ENCODE measurements around the gene ERG28.

The ERG28 gene

GRCh38 chr14:75657331-75657730 is 3.3 kb downstream of the ERG28 start:
- DNase-seq: no peak

DNA sequence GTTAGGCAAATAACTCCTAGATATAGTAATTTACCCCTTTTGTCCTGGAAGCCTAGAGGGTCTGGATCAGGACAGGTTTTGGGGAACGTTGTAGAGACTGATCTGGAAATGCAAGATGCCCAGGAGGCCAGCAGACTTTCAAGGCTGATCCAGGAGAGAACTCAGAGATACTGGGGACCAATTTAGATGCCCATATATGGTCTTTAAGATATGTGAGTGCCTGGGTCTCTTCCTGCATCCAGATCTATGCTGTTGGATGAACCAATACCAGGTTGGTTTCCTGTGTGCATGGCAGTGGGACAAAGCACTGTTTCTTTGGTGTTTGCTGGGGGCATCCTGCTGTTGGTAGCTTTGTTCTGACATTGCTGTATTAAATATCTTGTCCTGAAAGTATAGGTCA is 5.4 kb downstream of the ERG28 start:
- DNase-seq: no peak

DNA sequence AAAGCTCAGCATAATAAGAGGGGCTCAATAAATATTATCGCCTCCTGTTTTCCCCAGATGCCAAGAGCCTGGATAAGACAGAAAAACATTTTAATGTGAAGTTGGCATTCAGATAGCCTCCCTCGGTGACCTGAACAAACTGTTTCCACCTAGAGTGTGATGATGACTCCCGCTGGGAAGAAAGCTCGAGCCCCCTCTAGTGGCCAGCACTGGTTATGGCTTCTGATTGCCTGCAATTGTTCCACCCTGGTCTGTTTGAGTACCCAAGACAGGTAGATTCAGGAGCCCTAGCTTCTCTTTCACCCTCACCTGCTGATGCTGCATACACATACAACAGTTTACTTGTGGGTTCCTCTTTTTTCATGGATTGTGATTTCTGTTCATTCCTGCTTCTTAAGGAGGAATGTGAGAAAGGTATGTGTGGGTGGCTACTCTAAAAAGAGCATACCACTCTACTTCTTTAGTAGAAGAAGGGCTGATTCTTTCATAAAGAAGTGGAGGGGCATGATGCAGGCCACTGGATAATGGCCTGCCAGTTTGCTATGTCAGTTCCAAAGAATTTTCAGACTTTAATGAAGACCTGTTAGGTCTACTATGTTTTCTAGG is 6.4 kb downstream of the ERG28 start:
- DNase-seq: peak; percentile 63

GRCh38 chr14:75653563-75653962 is 7.1 kb downstream of the ERG28 start:
- DNase-seq: no peak

GRCh38 chr14:75650253-75651058 is 10.2 kb downstream of the ERG28 start:
- DNase-seq: no peak

DNA sequence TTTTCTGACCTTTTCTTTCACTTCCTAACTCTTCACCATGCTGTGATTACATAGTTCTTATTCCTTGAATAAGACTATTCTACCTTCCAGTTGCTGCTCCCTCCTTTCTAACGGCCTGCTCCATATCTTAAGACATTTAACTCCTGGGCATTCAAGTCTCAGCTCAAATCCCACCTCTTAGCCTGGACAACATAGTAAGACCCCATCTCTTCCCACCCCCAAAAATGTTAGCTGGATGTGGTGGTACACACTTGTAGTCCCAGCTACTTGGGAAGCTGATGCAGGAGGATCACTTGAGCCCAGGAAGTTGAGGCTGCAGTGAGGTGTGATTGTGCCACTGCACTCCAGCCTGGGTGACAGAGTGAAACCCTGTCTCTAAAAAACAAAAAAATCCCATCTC is 10.9 kb downstream of the ERG28 start:
- no peak for DNase-seq

- DNase-seq: no peak
Observed at GRCh38 chr14:75649337-75649736, 11.3 kb downstream of the ERG28 start.

DNA sequence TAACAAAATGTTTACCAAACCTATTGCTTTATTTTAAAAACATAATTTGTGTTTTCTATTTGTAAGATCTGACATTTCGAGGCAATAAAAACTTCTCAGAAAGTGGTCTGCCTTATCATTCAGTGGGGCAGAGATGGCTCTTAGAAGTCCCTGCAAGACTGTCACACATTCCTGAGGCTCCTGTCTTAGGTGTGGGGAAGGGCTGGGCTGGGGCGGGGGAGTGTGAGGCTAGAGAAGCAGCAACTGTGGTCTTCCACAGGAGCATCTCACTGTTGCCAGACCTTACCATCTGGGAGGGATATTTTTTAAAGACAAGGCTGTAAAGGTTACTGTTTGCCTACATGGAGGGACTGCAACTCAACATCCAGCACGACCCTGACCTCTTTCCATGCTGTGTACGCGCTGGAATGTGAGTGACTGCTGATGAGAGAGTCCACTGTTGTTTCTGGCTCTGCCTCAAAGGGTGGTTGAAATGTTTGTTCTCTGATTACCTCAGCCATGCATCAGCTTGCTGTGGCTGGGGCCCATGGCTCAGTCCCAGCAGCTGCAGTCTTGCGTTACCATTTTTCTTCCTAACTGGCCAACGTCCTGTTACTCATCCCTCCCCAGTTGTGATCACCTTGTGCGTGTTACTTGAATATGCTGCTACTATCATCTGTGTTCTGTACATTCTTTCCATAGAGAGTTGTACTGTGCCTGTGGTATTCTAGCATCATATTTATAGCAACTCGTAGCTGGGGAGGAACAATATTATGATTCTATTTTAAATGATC is 12.4 kb downstream of the ERG28 start:
- DNase-seq: no peak

GRCh38 chr14:75647640-75648039 is 13.0 kb downstream of the ERG28 start:
- DNase-seq: no peak

DNA sequence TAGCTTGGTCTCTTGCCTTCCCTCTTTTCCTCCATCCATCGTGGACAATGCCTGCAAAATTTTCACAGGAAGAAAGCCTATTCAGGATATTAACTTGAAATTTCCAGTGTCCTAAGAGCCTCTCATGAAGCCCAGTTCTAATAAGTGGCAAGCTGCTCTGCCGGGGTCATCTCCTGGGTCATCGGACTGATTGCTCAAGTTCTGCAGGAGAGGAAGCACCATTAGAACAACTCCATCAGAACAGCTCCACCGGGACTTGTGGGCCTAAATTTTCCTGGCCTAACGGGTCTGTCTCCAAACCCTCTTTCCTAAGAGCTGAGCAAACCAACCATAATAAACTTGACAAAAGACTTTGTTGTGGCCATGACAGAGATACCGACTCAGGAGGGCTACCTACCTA is 13.9 kb downstream of the ERG28 start:
- no peak for DNase-seq

DNA sequence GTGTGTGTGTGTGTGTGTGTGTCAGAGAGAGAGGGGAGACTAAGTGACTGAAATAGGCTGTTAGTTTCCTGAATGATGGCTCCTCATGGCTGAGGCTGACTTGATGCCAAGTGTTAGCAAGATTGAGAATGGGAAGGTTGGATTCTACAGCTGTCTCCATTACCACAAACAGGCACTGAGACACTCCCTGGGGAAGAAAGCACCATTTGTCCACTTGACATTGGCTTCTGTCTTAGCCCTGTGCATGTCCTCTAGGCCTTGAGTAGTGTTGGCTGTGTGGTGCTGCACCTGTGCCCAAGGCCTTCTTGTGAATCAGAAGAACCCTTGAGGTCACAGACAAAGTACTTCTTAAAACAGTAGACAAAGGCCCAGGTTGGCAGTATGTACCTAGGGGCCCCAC is 15.6 kb downstream of the ERG28 start:
- DNase-seq: no peak

GRCh38 chr14:75643985-75644384 is 16.7 kb downstream of the ERG28 start:
- no peak for DNase-seq

DNA sequence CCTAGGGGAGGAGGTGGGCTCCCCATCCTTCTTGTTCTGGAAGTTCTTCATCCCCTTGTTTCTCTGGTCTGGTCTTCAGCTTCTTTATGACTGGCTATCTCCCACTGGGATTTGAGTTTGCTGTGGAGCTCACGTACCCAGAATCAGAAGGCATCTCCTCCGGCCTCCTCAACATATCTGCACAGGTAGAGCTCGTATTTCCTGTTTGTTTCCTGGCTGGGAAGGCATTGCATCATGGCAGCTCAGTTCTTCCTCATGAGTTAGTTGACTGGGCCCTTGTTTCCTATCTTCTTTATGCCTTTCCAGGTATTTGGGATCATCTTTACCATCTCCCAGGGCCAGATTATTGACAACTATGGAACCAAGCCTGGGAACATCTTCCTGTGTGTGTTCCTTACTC is 19.8 kb downstream of the ERG28 start:
- no peak for DNase-seq

DNA sequence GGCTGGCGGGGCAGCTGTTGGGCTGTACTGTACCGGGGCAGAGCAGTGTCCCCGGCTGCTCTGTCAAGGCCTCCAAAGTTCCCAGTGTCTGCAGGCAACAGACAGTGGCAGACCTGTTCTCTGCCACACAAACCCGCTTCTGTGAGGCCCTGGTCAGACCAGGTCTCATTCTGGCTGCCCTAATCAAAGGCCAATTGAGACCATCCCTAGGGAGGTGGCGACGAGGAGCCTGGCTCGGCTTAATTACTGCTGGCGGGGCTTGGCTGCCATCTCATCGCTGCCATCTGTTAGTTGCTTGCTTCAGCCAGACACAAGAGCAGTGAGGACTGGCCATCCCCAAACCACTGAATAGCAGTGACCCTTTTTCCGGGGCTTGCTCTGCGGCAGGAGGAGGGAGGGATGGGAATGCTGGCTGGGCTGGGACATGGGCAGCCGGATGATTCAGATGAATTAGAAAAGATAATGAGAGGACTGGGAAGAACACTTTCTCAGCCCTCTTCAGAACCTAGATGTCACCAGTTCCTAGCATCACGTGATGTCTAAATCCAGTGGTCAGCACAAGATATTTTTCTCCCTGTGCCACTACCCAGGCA is 24.5 kb downstream of the ERG28 start:
- DNase-seq: peak; percentile 9

GRCh38 chr14:75634848-75635247 is 25.8 kb downstream of the ERG28 start:
- no peak for DNase-seq

- no peak for DNase-seq
Observed at GRCh38 chr14:75631453-75631831, 29.2 kb downstream of the ERG28 start.

DNA sequence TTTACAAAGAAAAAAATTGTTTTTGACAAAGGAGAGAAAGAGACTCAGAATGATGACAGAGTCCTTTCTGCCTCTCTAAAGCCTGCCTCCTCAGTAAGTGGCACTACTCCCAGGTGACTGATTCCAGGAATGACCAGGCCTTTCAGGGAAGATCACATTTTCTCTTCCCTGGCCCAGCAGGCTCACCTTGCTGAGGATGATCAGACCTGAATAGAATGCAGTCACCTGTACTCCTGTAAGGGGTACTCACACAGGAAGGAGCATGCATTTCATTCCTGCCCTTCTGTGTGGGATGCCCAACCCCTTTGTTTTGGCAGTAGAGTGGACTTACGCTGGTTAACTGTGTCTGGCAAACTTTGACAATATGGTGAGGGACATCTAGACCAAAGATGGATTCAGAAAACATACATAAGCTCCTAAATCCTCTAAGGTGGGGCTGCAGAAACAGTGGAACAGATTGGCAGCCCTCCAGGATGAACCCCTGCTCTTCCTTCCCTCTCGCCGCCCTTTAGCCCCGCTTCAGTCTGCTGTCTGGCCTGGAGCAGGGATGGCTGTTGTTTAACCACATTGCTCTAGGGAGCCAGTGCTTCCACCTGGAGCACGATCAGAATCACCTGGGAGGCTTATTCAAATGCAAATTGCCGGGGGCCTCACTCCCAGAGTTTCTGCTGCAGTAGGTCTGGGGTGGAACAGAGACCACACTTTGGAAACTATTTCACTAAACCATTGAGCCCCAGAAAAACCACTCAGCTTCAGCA is 29.8 kb downstream of the ERG28 start:
- no peak for DNase-seq

- DNase-seq: no peak
Observed at GRCh38 chr14:75628816-75629215, 31.9 kb downstream of the ERG28 start.

DNA sequence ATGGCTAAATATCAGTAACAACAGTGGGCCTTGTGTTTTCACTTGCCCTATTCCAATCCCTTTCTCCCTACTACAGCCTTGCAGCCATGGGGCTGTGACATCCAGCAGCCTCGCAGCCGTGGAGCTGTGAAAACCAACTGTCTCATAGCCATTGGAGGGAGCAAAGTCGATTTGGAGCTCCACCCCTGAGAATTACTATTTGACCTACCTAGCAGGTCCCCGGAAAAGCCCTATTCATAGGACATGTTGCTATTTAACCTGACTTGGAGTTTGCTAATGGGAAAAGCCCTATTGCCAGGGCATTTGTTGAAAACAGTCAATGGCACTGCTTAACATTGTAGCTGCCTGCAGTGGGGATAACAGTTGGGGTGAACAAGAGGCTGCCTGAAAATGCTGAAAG is 33.3 kb downstream of the ERG28 start:
- DNase-seq: no peak

- DNase-seq: no peak
Observed at GRCh38 chr14:75626863-75627262, 33.8 kb downstream of the ERG28 start.

DNA sequence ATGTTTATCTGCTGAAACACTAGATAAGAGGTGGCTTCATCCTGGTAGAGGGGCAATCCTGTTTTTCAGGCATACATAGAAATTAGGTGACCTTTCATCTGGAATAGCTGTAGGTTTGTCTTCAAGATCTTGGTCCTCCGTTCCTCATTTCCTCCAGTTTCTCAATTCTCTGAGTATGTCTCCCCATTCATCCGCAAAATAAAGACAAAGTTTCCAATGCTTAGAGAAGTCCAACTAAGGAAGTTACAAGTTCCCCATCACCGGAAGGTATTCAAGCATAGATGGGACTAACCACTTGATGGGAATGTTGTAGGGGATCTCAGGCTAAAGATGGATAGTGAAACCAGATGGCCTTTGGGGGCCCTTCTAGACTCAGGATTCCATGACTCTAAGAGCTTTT is 34.3 kb downstream of the ERG28 start:
- DNase-seq: no peak

DNA sequence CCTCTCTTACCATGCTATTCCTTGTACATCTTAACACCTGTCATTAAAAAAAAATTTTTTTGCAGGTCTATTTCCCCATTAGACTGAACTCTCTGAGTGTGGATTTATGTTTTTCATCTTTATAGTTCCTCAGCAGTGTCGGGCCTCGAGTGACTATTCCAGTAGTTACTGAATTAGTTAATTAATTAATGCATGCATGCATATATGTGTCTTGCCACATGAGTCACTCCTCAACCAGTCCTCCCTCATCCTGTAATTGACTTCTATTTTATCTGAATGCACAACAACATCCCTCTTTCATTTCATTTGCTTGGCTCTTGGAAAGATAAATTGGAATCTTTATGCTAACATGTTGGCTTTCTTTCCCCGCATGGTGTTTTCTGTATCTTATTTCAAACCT is 35.6 kb downstream of the ERG28 start:
- DNase-seq: no peak

GRCh38 chr14:75619548-75619947 is 41.1 kb downstream of the ERG28 start:
- DNase-seq: no peak

Measured in NCI-H1105 treated with DMSO at 0.1 percent for 48 hours (cell line).